ENCODE measurements around the gene TLL2.

Gene TLL2

GRCh38 chr10:96387161-96387560 is 126.6 kb downstream of the TLL2 start:
- no peak for DNase-seq

GRCh38 chr10:96384506-96384905 is 129.2 kb downstream of the TLL2 start:
- DNase-seq = no peak

GRCh38 chr10:96380821-96381220 is 132.9 kb downstream of the TLL2 start:
- no peak for DNase-seq

- DNase-seq = no peak
Measured at GRCh38 chr10:96379758-96380157, 134.0 kb downstream of the TLL2 start.

GRCh38 chr10:96378741-96379140 is 135.0 kb downstream of the TLL2 start:
- DNase-seq = no peak

- DNase-seq = no peak
Measured at GRCh38 chr10:96377816-96378294, 135.9 kb downstream of the TLL2 start.

GRCh38 chr10:96376483-96376882 is 137.2 kb downstream of the TLL2 start:
- no peak for DNase-seq

GRCh38 chr10:96374985-96375830 is 138.5 kb downstream of the TLL2 start:
- DNase-seq = peak; percentile 86

- DNase-seq = no peak
Measured at GRCh38 chr10:96374639-96374984, 139.1 kb downstream of the TLL2 start.

GRCh38 chr10:96374004-96374403 is 139.7 kb downstream of the TLL2 start:
- no peak for DNase-seq

- DNase-seq = no peak
Measured at GRCh38 chr10:96371356-96371755, 142.4 kb downstream of the TLL2 start.

- peak; percentile 41 for DNase-seq
Measured at GRCh38 chr10:96370584-96371157, 143.1 kb downstream of the TLL2 start.

GRCh38 chr10:96369890-96370583 is 143.7 kb downstream of the TLL2 start:
- DNase-seq = no peak

GRCh38 chr10:96368971-96369370 is 144.8 kb downstream of the TLL2 start:
- DNase-seq = no peak

- no peak for DNase-seq
Measured at GRCh38 chr10:96367470-96367869, 146.3 kb downstream of the TLL2 start.

- DNase-seq = no peak
Measured at GRCh38 chr10:96366508-96366907, 147.2 kb downstream of the TLL2 start.

GRCh38 chr10:96365571-96365970 is 148.2 kb downstream of the TLL2 start:
- no peak for DNase-seq

- no peak for DNase-seq
Measured at GRCh38 chr10:96360766-96361165, 153.0 kb downstream of the TLL2 start.

- no peak for DNase-seq
Measured at GRCh38 chr10:96360331-96360730, 153.4 kb downstream of the TLL2 start.

- no peak for DNase-seq
Measured at GRCh38 chr10:96359616-96360015, 154.1 kb downstream of the TLL2 start.

GRCh38 chr10:96358851-96359540 is 154.7 kb downstream of the TLL2 start, which contains the start of gene OPALIN:
TSS of gene OPALIN (minus strand) at chr10:96359002. CDS start at chr10:96358896, 106 bp downstream.
- DNase-seq = no peak

GRCh38 chr10:96357038-96357620 is 156.6 kb downstream of the TLL2 start:
- no peak for DNase-seq

- no peak for DNase-seq
Measured at GRCh38 chr10:96352582-96352981, 161.1 kb downstream of the TLL2 start.

Measured in left hindlimb (tissue), 1 donor.